22Rv1 (cell line): Measurements from ENCODE around the gene PPFIA1.

Experiments
- CTCF ChIP-seq: fragments of 450-650 bp; IDR thresholded peaks from 2 replicates; pipeline ENCODE4 v1.5.1; 2017; ENCODE audit warnings: mild to moderate bottlenecking
- ZFX ChIP-seq: fragments of 450-650 bp; IDR thresholded peaks from 2 replicates; pipeline ENCODE4 v1.6.1; 2017; ENCODE audit warnings: antibody characterized with exemption, borderline replicate concordance

- no peak for TF ChIP-seq CTCF
- no peak for TF ChIP-seq ZFX
Measured at GRCh38 chr11:70311616-70312015, 41.1 kb downstream of the PPFIA1 start.
